COLO829 (cell line): ENCODE data around the gene C1D.
A peak's percentile ranks its signal among the peaks of the same experiment; 100 is the strongest.
"Not testable (repeated sequence)": the region's sequence is repeated elsewhere in the genome, so short reads cannot be mapped to it uniquely, and the experiment has no call there.

ENCODE experiments used
- DNase-seq: peaks from one replicate; pipeline ENCODE4 v3.0.0; 2012; ENCODE audit warnings: low spot score

Gene C1D, protein sequence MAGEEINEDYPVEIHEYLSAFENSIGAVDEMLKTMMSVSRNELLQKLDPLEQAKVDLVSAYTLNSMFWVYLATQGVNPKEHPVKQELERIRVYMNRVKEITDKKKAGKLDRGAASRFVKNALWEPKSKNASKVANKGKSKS

DNA sequence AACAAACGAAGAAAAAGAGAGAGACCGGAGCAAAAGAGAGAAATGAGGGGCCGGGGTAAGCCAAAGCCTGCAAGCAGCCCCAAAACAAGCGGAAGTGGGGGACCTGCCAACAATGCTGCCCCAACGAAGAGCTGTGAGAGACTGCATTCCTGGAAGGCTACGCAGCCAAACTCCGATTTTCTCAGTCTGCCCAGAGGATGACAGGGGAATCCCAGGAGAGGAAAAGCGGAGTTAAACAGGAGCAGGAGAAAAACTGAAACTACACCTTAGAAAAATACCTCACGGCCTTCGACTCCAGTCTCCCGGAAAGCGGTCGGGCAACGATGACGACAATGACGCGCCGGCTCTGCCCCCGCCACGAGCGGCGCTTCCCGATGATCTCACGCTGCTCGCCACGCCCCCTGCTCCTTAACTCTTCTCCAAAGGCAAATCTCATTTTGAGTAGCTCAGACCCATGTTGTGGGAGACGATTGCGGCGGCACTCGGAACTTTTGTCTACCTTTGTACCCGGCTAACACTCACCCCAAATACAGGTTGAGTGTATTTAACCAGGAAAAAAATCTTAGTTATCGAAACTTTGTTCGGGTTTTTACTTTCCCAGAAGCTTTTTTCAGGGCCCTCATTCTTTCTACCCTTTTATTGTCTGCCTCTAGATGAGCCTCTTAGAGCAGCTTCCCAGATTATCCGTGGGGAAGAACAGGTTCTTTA, at the start of gene C1D:
TSS of gene C1D (minus strand) at position 325 of the 708 bp plus-strand sequence. CDS start 15,694 bp downstream, outside the sequence.
- DNase-seq: peak; percentile 91

DNA sequence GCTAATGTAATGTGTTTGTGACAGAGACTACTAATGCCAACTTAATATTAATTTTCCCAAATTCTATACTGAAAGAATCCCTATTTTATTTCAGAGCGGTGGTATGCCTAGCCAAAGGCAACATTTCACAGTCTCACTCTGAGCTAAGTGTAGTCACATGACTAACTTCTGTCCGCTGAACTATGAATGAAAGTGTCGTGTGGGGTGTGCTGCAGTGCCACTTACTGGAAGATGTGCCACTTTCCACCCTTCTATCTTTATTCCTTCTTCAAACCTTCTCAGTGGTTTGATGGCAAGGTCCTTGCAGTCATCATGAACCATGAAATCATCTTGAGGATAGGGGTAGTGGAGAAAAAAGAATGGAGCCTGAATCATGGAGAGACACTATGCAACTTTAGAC, 47.3 kb upstream of the C1D start:
- peak; percentile 32 for DNase-seq

DNA sequence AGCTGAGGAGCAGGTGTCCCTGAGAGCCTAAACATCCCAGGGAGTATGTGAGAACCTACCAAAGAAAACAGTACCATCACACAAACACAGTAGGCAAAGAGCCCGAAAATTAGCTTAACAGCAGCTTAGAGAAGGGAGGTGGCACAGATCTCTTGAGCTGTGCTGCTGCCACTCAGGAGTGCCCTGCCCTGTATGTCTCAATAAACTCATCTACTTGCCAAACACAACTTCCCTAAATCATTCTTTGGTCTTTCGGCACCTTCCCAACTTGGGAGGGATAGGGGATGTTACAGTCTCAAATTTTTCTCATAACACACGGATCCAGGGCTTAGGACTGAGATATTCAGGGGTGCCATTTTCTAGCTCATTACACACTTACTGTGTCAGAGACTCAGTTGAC, 45.3 kb upstream of the C1D start:
- no peak for DNase-seq

DNA sequence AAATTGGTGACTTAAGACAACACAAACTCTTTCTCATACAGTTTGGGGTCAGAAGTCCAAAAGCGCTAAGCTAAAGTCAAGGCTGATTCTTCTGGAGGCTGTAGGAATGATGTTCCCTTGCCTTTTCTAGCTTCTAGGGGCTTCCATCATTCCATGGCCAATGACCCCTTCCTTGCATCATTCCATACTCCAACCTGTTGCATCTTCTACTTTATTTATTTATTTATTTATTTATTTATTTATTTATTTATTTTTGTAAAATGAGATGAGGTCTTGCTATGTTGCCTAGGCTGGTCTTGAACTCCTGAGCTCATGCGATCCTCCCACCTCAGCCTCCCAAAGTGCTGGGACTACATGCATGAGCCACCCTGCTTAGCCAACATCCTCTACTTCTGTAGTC, 44.7 kb upstream of the C1D start:
- DNase-seq: no peak

DNA sequence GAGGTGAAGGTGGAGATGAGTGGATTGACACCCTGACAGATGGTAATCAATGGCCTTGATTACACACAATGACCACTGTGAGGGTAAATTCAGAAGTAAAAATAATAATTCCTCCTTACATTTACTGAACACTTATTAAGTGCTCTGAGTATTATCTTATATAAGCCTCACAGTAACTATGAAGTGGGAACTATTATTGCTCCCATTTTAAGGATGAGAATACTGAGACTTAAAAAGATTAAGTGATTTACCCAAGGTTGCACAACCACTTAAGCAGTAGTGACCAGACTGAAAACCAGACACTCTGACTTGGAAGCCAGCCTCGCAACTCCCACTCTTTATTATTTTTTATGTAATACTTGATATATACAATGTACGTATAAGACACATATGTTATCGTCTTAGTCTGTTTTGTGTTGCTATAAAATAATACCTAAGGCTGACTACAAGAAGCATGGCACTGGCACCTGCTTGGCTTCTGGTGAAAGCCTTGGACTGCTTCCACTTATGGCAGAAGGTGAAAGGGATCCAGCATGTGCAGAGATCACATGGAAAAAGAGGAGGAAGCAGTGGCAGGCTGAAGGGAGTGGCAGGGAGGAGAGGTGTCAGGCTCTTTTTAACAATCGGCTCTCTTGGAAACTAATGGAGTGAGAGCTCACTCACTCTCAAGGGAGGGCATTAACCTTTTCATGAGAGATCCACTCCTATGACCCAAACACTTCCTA, 41.5 kb upstream of the C1D start:
- DNase-seq: no peak

DNA sequence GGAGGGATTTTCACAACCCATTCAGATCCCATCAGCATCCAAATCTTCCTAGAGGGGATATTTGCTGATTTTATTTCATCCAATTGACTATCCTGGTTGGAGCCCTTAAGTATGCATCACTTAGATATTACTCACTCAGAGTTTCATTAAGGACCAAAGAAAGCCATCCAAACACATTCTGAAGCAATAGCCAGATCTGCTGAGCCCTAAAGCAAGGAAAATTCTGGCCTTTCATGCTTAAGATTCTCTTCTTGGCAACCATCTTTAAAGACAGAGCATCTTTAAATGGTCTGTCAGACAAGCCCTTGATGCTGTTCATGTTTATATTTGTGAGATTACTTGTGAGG, 40.9 kb upstream of the C1D start:
- DNase-seq: no peak

DNA sequence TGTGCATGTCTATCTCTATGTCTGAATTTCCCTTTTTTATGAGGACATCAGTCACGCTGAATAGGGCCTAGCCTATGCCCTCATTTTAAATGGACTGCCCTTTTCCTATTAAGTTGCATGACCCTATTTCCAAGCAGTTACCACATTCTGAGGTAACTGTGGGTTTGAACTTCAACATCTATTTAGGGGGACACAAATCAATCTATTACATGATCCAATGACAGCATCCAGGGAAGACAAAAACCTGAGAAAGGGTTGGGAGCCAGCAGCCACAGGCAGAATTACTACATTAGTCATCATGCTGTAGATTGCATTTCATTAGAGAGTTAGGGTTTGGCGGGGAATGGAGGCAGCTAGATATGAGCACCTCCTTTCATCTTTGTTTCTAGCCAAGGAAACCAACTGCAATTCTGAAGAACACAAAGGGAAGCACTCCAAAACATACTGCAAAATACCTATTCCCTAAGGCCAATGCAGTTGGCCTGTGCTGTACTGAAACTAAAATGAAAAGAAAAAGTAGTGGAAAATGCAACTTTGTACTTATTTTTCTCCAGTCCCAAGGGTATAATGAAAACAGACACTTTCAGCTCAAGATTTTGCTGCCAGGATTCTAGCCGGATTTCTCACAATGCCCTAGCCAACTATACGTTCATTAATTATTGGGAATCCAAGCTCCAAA, 40.4 kb upstream of the C1D start:
- no peak for DNase-seq

DNA sequence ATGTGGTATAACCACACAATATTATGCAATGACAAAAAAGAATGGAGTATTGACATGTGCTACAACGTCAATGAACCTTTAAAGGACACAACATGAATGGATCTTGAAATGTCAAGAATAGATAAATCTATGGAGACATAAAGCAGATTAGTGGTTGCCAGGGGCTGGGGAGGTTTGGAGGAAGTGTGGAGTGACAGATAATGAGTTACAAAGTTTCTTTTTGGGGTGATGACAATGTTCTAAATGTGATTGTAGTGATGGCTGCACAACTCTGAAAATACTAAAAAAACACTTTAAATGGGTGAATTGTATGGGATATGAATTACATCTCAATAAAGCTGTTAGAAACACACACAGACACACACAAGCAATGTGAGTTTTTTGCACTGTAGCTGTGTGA, 37.4 kb upstream of the C1D start:
- no peak for DNase-seq

DNA sequence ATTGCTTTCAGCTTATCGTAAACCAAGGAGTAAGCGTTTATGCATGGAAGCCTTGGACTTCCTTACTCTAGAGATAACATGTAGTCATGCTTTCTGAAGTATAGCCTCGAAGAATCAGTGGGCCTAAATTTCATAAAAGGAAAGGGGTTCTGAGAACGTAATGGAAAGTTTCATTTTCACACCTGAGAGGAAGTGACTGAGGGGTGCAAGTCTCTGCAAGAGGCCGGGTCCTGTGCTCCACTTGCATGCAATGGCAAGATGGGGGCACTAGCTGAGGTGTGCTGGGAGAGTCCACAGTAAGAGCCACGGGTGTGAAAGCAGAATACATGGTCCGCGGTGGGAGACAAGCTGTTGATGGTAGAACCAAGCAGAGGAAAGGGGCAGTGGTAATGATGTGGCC, 36.5 kb upstream of the C1D start:
- DNase-seq: no peak

DNA sequence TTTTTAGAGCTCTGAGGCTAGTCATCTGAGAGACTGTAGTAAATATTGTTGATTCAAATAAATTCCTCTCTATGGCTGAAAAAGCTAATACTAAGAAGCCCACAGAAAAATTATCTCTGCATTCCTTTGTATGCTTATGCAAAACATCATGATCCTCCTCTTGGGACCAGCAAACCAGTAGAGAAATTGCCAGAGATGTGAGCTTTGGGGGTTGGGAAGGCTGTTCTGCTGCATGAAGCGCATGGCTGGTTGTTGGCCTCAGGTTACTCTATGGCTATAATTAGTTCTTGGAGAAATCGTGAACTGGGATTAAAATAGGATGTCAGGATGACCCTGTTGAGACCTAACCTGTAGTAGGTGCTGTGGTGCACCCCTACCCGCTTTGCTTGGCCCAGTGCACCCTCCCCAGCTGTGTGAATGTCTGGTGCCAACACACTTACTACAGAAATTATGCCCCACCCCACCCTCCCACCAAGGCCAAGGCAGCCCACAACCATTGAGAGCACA, 35.5 kb upstream of the C1D start:
- no peak for DNase-seq

DNA sequence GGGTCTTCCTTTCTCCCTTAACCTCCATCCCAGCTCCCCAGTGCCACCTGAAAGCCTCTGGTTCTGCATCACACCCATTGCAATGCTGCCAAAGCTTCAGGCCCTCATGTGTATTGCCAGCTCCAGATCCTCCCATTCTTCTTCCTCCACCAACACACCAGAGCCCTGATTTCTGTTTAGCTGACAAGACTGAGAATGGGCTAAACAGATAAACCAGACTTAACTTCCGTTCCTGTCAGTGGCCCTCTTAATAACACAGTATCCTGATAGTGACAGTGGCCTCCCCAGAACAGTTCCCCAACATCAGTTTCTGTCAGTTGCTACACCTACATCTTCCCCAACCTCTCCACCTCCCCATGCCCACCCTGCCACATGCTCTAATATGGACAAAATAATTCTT, 31.3 kb upstream of the C1D start:
- no peak for DNase-seq

DNA sequence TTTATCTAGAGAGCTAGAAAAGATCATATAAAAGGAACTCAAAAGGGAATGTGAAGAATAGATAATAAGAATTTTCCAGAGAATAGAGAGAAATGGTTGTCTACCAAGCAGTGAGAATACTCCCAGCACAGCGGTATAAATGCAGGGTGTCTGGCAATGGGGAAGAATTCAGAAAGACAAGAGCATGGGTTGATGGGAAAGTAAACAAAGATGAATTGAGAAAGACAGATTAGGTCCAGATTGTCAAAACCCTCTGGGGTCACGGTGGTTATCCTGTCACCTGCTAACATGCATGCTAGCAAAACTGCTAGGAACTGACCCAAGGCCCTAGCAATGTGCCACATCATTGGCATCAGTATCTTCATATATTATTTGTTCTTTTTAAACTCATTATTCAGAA, 30.8 kb upstream of the C1D start:
- no peak for DNase-seq

DNA sequence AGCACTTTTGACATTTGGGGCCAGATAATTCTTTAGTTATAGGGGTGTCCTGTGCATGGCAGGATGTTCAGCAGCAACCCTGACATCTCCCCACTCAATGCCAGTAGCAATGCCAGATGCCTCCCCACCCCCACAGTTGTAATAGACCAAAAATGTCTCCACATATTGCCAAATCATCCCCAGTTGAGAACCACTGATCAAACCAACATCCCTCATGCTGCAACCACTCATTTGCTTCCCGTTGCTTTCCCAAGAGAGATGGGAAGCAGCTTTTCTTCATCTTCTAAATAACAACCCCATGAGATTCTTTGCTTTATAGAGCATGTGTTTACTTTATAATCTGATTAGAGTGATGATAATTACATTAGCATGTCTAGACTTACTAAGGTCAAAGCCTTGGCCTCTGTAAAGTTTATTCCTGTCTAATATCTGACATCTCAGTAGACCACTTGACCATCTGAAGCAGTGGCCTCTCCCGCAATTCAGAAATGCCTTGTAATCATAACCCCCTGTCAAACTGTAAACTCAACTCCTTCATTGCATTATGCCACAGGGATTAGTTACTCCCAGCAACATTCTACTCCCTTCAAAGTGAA, 28.7 kb upstream of the C1D start:
- DNase-seq: no peak

DNA sequence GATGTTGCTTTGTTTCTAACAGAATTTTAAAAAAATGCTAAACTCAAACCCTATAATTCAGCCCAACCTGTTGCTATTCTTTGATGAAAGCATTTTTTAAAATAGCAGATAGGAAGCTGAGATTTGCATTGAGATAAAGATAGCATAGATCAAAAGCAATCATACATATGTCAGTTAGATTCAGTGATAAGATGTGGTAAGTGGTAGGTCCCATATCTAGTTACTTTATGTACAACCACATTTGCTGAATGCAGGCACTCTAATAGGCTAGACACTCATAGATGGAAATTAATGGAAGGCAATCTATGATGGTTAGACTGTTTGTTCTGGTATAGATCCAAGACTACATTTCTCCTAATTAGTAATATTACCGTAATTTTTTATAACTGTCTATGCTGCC, 27.2 kb upstream of the C1D start:
- DNase-seq: no peak

DNA sequence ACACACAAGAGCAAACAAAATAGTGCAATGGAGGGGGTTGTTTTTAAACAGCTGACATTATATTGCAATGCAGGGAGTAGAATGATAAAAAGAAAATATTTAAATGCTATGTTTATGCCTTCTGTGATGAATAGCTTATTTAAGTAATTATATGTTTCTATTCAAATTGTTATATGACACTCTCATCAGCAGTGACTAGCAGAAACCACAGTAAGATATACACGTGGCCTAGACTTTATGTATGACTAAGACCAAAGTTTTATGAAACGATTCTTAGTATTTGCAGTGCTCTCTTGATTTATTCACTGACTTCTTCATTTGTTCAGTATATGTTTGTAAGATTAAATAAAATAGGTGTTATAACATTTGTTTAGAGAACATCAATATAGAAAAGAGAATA, 26.1 kb upstream of the C1D start:
- no peak for DNase-seq

DNA sequence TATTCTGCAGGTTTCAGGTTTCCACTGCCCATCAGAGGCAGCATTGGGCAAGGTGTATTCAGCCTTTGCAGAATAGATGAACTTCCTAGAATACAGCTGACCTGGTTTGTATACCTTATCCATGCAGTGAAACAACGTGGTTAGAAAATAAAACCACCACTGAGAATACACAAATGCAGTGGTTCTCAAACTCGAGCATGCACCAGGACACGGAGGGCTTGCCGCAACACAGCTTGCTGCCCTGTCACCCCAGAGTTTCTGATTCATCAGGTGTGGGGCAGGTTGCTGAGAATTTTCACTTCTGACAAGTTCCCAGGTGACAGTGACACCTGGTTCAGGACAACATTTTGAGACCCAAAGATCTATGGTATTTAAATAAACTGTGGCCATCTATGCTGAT, 23.4 kb upstream of the C1D start:
- no peak for DNase-seq

DNA sequence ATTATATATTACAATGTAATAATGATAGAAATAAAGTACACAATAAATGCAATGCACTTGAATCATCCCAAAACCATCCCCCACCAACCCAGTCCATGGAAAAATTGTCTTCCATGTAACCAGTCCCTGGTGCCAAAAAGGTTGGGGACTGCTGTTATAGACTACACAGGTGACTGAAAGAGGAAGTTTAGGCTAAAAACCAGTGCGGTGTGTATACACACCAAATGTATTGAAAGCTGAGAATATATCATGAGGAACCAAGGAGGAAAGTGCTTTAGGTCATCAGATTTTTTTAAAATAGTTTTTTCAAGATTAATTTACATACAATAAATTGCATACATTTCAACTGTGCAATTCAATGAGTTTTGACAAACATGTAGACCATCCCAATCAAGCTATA, 20.5 kb upstream of the C1D start:
- DNase-seq: no peak

DNA sequence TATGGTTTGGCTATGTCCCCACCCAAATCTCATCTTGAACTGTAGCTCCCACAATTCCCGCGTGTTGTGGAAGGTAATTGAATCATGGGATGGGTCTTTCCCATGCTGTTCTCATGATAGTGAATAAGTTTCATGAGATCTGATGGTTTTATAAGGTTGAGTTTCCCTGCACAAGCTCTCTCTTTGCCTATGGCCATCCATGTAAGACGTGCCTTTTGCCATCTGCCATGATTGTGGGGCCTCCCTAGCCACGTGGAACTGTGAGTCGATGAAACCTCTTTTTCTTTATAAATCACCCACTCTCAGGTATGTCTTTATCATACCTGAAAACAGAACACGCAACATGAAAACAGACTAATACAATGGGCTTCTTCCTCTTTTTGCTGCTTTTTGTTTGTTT, 11.2 kb upstream of the C1D start:
- no peak for DNase-seq

DNA sequence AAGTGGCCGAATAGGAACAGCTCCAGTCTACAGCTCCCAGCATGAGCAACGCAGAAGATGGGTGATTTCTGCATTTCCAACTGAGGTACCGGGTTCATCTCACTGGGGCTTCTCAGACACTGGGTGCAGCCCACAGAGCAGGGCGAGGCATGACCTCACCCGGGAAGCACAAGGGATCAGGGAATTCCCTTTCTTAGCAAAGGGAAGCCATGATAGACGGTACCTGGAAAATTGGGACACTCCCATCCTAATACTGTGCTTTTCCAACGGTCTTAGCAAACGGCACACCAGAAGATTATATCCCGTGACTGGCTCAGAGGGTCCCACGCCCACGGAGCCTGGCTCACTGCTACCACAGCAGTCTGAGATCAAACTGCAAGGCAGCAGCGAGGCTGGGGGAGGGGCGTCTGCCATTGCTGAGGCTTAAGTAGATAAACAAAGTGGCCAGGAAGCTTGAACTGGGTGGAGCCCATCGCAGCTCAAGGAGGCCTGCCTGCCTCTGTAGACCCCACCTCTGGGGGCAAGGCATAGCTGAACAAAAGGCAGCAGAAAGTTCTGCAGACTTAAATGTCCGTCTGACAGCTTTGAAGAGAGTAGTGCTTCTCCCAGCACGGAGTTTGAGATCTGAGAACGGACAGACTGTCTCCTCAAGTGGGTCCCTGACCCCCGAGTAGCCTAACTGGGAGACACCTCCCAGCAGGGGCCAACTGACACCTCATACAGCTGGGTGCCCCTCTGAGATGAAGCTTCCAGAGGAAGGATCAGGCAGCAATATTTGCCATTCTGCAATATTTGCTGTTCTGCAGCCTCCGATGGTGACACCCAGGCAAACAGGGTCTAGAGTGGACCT, 1.2 kb upstream of the C1D start:
- not testable (repeated sequence) for DNase-seq

DNA sequence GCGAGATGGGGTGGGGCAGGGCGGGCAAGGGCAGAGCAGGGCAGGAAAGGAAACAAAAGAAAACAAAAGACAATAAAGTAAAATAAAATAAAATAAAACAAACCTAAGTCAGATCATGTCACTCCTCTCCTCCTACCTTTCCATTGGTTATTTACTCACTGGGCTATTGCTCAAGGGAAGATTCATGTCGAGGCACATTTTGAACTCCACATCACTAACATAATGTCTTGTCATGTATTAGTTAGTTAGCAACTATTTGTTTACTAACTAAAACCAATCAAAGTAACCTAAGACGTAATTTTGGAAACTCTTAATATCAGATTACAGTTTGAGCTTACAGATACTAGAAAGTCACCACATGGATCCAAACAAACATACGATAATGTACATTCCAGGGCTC, 2.2 kb downstream of the C1D start:
- no peak for DNase-seq

DNA sequence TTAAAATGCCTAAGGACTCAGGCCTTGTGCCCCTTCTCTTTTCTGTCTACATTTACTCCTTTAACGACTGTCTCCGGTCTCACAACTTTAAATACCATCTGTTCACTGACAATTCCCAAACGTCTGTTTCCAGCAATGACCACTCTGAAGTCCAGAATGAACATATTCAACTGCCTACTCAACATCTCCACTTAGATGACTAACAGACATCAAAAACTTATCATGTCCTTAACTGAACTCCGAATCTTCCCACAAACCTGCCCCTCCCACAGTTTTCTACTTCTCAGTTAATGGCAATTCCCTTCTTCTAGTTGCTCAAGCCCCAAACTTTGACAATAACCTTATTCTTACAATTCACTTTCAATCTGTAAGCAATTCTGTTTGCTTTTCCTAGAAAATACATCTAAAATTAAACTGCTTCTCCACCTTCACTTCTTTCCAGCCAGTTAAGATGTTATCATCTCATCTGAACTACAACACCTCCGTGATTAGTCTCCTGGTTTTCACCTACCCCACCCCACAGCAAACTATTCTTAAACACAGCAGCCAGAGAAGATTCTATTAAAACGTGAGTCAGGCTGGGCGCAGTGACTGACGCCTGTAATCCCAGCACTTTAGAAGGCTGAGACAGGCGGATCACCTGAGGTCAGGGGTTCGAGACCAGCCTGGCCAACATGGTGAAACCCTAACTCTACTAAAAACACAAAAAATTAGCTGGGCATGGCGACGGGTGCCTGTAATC, 2.8 kb downstream of the C1D start:
- DNase-seq: peak; percentile 66
